LNCAP (cell line): ENCODE data around the gene TSPAN15.

Experiments
- TF ChIP-seq, protein P1 (sequence below): fragments of 450-650 bp; IDR thresholded peaks from 2 replicates; pipeline ENCODE4 v1.5.1; 2017; ENCODE audit warnings: mild to moderate bottlenecking

Gene TSPAN15

GRCh38 chr10:69459101-69459790 is 8.0 kb downstream of the TSPAN15 start:
- TF ChIP-seq, protein P1, sequence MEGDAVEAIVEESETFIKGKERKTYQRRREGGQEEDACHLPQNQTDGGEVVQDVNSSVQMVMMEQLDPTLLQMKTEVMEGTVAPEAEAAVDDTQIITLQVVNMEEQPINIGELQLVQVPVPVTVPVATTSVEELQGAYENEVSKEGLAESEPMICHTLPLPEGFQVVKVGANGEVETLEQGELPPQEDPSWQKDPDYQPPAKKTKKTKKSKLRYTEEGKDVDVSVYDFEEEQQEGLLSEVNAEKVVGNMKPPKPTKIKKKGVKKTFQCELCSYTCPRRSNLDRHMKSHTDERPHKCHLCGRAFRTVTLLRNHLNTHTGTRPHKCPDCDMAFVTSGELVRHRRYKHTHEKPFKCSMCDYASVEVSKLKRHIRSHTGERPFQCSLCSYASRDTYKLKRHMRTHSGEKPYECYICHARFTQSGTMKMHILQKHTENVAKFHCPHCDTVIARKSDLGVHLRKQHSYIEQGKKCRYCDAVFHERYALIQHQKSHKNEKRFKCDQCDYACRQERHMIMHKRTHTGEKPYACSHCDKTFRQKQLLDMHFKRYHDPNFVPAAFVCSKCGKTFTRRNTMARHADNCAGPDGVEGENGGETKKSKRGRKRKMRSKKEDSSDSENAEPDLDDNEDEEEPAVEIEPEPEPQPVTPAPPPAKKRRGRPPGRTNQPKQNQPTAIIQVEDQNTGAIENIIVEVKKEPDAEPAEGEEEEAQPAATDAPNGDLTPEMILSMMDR, result no peak

DNA sequence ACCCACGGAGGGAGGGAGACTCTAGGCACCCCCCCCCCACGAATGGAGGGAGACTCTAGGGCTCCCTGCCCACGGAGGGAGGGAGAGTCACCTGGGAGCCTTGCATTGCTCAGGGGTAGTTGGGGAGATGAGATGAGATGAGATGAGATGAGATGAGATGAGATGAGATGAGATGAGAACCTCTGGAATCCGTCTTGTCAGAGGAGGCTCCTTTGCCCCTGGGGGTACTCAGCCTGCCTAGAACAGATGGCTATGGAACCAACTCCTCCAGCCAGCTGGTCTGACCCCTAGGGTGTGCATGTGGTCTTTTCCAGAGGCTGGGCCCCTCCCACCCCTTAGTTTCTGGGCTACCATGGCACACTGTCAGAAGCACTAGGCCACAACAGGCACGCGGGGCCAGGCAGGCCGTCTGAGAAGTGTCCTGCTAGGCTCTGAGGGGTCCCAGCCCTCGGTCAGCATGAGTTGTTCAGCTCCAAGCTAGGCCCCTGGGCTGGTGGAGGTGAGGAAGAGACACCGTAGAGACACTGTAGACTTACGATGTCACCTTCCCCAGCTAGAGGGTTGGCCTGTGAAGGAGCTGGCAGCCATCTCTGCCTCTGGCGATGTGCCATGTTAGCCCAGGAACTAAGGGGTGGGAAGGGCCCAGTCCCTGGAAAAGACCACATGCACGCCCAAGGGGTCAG is 8.8 kb downstream of the TSPAN15 start:
- TF ChIP-seq, protein P1, result no peak

DNA sequence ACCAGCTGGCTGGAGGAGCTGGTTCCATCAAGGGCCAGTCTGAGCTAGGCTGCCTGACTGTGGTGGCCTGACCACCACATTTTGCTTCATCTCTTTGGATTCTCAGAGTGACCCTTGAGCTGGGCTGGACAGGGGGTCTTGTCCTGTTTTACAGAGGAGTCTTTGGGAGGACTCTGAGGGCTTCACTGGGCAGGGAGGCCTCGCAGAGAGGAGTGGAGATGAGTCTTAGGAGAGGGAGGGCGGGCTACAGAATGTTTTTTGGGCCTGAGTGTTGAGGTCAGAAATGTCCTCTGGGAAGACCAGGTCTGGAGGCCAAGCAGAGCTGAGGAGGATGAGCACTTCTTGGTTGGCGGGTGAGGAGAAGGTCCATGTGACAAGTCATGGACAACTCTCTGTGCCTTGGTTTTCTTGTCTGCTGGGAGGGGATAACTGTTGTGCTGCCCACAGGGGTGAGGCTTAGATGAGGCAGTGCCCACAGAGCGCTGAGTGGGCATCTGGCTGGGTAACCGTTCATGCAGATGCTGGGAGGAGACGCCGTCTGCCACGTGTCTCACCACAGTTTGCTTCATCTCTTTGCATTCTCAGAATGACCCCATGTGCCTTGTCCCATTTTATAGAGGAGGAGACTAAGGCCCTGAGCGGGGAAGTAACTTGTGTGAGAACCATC is 9.4 kb downstream of the TSPAN15 start:
- TF ChIP-seq, protein P1, result no peak

DNA sequence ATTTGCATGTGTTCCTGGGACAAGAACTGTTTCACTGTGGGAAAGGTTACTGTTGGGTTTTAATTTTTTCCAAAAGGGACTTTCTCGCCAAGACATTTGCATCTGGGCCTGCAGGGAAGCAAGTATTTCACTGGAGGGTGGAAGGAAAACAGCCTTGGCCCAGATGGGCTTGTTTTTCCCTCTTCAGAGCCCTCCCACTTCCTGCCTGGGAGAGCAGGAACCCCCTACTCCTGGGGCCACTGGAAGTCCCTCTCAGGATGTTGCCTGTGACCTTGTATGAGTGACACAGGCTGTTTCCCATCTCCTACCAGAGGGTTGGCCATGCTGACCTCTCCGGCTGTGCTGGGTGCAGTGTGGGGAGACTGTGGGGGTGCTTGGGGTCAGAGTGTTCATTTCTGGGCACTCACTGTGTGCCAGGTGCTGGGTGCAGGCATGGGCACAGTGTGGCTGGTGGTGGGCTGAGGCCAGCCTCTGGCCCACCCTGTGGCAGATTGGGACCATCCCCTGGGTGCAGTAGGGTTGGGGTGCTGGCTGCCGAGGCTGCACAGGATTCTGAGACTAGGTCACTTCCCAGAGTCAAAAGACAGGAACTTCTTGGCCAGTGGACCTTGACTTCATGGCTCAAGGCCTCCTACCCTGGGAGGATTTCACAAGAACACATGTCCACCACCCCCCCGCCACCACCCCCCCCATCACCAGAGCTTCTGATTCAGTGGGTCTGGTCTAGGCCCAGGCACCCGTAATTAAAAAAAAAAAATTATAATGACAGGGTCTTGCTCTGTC is 10.2 kb downstream of the TSPAN15 start:
- TF ChIP-seq, protein P1, result no peak

DNA sequence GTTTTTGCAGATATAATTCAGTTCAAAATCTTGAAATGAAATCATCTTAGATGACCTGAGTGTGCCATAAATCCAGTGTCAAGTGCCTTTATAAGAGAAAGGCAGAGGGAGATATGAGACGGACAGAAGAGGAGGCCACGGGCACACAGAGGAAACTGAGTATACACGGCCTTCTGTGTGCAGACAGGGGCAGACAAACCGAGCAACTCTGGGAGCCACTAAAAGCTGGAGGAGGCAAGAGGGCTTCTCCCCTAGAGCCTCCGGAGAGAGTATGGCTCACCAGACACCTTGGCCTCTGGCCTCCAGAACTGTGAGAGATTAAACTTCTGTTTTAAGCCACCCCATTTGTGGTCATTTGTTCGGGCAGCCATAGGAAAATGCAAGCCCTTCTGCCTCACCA is 12.6 kb downstream of the TSPAN15 start:
- TF ChIP-seq, protein P1, result no peak

GRCh38 chr10:69464401-69464800 is 13.1 kb downstream of the TSPAN15 start:
- TF ChIP-seq, protein P1, result no peak

GRCh38 chr10:69464801-69465401 is 13.6 kb downstream of the TSPAN15 start:
- TF ChIP-seq, protein P1, result no peak
